IMR-90 (cell line): ENCODE results near the gene NARF.
"Not testable (repeated sequence)": the region's sequence is repeated elsewhere in the genome, so short reads cannot be mapped to it uniquely, and the experiment has no call there.

ENCODE experiments used
- CEBPB ChIP-seq: IDR thresholded peaks from 2 replicates; pipeline ENCODE4 v1.6.1; 2012; ENCODE audit warnings: low read depth, low read length, improper control_type of control experiment
- CHD1 ChIP-seq: IDR thresholded peaks from 2 replicates; pipeline ENCODE4 v1.6.1; 2012; ENCODE audit warnings: low read depth, low read length, improper control_type of control experiment
- CTCF ChIP-seq: conservative IDR thresholded peaks from 2 replicates; pipeline ENCODE4 v1.5.1; 2012; ENCODE audit warnings: mild to moderate bottlenecking, low read depth, low read length, improper control_type of control experiment
- ELK1 ChIP-seq: fragments of 150-350 bp; IDR thresholded peaks from 2 replicates; pipeline ENCODE4 v1.6.1; 2016; ENCODE audit warnings: low read depth, mild to moderate bottlenecking, low read length, moderate library complexity, borderline replicate concordance
- FOS ChIP-seq: fragments of 150-350 bp; IDR thresholded peaks from 2 replicates; pipeline ENCODE4 v1.6.1; 2016; ENCODE audit warnings: low read depth, low read length
- MAFK ChIP-seq: IDR thresholded peaks from 2 replicates; pipeline ENCODE4 v1.6.1; 2012; ENCODE audit warnings: low read depth, low read length, improper control_type of control experiment
- MAZ ChIP-seq: IDR thresholded peaks from 2 replicates; pipeline ENCODE4 v1.6.1; 2012; ENCODE audit warnings: low read depth, mild to moderate bottlenecking, low read length, improper control_type of control experiment, moderate library complexity, borderline replicate concordance
- MXI1 ChIP-seq: IDR thresholded peaks from 2 replicates; pipeline ENCODE4 v1.6.1; 2012; ENCODE audit warnings: low read depth, mild to moderate bottlenecking, low read length, moderate library complexity, borderline replicate concordance
- POLR2A ChIP-seq: IDR thresholded peaks from 2 replicates; pipeline ENCODE4 v1.6.1; 2012; ENCODE audit warnings: mild to moderate bottlenecking, low read depth, low read length
- RCOR1 ChIP-seq: IDR thresholded peaks from 2 replicates; pipeline ENCODE4 v1.6.1; 2012; ENCODE audit warnings: mild to moderate bottlenecking, low read length, improper control_type of control experiment; ENCODE audit not compliant: insufficient replicate concordance
- RFX5 ChIP-seq: IDR thresholded peaks from 2 replicates; pipeline ENCODE4 v1.8.0; 2012; ENCODE audit warnings: low read depth, mild to moderate bottlenecking, low read length, moderate library complexity
- SMC3 ChIP-seq: fragments of 150-350 bp; IDR thresholded peaks from 2 replicates; pipeline ENCODE4 v1.6.1; 2016; ENCODE audit warnings: low read depth, mild to moderate bottlenecking, antibody characterized with exemption, low read length, moderate library complexity
- USF2 ChIP-seq: fragments of 150-350 bp; IDR thresholded peaks from 2 replicates; pipeline ENCODE4 v1.6.1; 2017; ENCODE audit warnings: mild to moderate bottlenecking, antibody characterized with exemption, low read length, low read depth

GRCh38 chr17:82537228-82537627 is 78.7 kb downstream of the NARF start:
- not testable (repeated sequence) for TF ChIP-seq CTCF, CEBPB, POLR2A, MAFK, MAZ, ELK1, FOS, CHD1, RCOR1, MXI1, SMC3, USF2, RFX5
